ENCODE measurements around the gene ASB2.
A peak's percentile ranks its signal among the peaks of the same experiment; 100 is the strongest.

Gene ASB2

GRCh38 chr14:94001016-94001415 lies 24.6 kb upstream of the ASB2 start:
- DNase-seq = no peak

- no peak for DNase-seq
Observed at GRCh38 chr14:94000267-94000666, 23.9 kb upstream of the ASB2 start.

GRCh38 chr14:93999573-93999972 lies 23.2 kb upstream of the ASB2 start:
- DNase-seq = no peak

GRCh38 chr14:93998871-93999403 lies 22.6 kb upstream of the ASB2 start:
- DNase-seq = no peak

GRCh38 chr14:93997916-93998870 lies 21.8 kb upstream of the ASB2 start:
- no peak for DNase-seq

- DNase-seq = no peak
Observed at GRCh38 chr14:93997082-93997481, 20.7 kb upstream of the ASB2 start, which contains the start of gene CCDC197. Gene CCDC197, plus strand, starts transcription at chr14:93997301. Its CDS starts 831 bp downstream, at chr14:93998132.

- no peak for DNase-seq
Observed at GRCh38 chr14:93996130-93996695, 19.8 kb upstream of the ASB2 start.

- DNase-seq = peak in 1 of 5 donors; percentile 40
Observed at GRCh38 chr14:93994919-93995682, 18.7 kb upstream of the ASB2 start.

GRCh38 chr14:93993382-93993781 lies 17.0 kb upstream of the ASB2 start:
- no peak for DNase-seq

GRCh38 chr14:93991649-93992048 lies 15.3 kb upstream of the ASB2 start:
- DNase-seq = no peak

GRCh38 chr14:93991212-93991611 lies 14.8 kb upstream of the ASB2 start:
- DNase-seq = no peak

- DNase-seq = no peak
Observed at GRCh38 chr14:93989939-93990338, 13.6 kb upstream of the ASB2 start.

- DNase-seq = no peak
Observed at GRCh38 chr14:93987815-93988476, 11.6 kb upstream of the ASB2 start.

GRCh38 chr14:93987376-93987775 lies 11.0 kb upstream of the ASB2 start:
- DNase-seq = no peak

GRCh38 chr14:93986955-93987354 lies 10.6 kb upstream of the ASB2 start:
- no peak for DNase-seq

- DNase-seq = no peak
Observed at GRCh38 chr14:93984987-93985410, 8.6 kb upstream of the ASB2 start.

GRCh38 chr14:93984070-93984469 lies 7.7 kb upstream of the ASB2 start:
- no peak for DNase-seq

- no peak for DNase-seq
Observed at GRCh38 chr14:93982230-93983007, 6.0 kb upstream of the ASB2 start.

- DNase-seq = no peak
Observed at GRCh38 chr14:93981316-93982229, 5.2 kb upstream of the ASB2 start.

GRCh38 chr14:93980456-93981201 lies 4.3 kb upstream of the ASB2 start:
- no peak for DNase-seq

All from T-helper 1 cell (primary cell).